ENCODE results near the gene FBXL5. TPM values are rescaled to one million over a fixed set of nuclear protein-coding genes. Genes with fewer than 3 reads are reported as not detected.
A peak's percentile ranks its signal among the peaks of the same experiment; 100 is the strongest.

Gene FBXL5
- total RNA-seq, 1 donor from 2014 or later = 92.2 TPM

- H4K20me1 ChIP-seq (ENCODE audit: insufficient read depth, low read length) = peaks cover 29% of the 10 kb centered on the region
- H3K27me3 ChIP-seq (ENCODE audit: insufficient read depth, low read length) = no peaks in the 10 kb centered on the region
- DNase-seq (ENCODE audit: low read depth) (peak; percentile 22), FAIRE-seq (no peak)
- peak overlapping the region; percentile 73 for H2AFZ ChIP-seq (ENCODE audit: low read depth, low read length)
- H3K79me2 ChIP-seq (ENCODE audit: insufficient read depth, low read length) = peaks cover 50% of the 10 kb centered on the region
- H3K36me3 ChIP-seq (ENCODE audit: insufficient read depth, low read length) = no peaks in the 10 kb centered on the region
- TF ChIP-seq CTCF (IDR thresholded peaks at IDR 0.05; ENCODE audit: insufficient read depth, low read depth, low read length) = no peak
- no peak for TF ChIP-seq EZH2 (IDR thresholded peaks at IDR 0.05; ENCODE audit: insufficient read depth, low read length)
- H3K4me2 ChIP-seq (ENCODE audit: low read length) = peak overlapping the region; percentile 84
- peak overlapping the region; percentile 91 for H3K4me3 ChIP-seq (ENCODE audit: insufficient read depth, low read depth, low read length)
- peak overlapping the region; percentile 94 for H3K9ac ChIP-seq (ENCODE audit: low read length)
- Mint-ChIP-seq H3K27me3 (ENCODE audit: low read depth, unreplicated experiment) (no peaks in the 10 kb centered on the region), H3K4me1 (ENCODE audit: low read depth, unreplicated experiment) (peaks cover 50% of the 10 kb centered on the region), H3K4me3 (ENCODE audit: unreplicated experiment) (peak overlapping the region; percentile 98), H3K36me3 (ENCODE audit: low read depth, unreplicated experiment) (no peaks in the 10 kb centered on the region), H3K9me3 (ENCODE audit: unreplicated experiment) (no peaks in the 10 kb centered on the region), H3K27ac (ENCODE audit: unreplicated experiment) (peak overlapping the region; percentile 95)
- H3K4me1 ChIP-seq (ENCODE audit: insufficient read depth, low read length) = peaks cover 27% of the 10 kb centered on the region
- H3K27ac ChIP-seq (ENCODE audit: low read depth, low read length) = peak overlapping the region; percentile 97
- no peaks in the 10 kb centered on the region for H3K9me3 ChIP-seq (ENCODE audit: insufficient read depth, low read depth, low read length)
Observed at GRCh38 chr4:15654593-15655222, 449 bp downstream of the FBXL5 start.

GRCh38 chr4:15653864-15654592, 1.1 kb downstream of the FBXL5 start:
- Mint-ChIP-seq H3K9me3 (ENCODE audit: unreplicated experiment) (no peaks in the 10 kb centered on the region), H3K4me3 (ENCODE audit: unreplicated experiment) (peak overlapping the region; percentile 98), H3K4me1 (ENCODE audit: low read depth, unreplicated experiment) (peaks cover 47% of the 10 kb centered on the region), H3K27ac (ENCODE audit: unreplicated experiment) (peak overlapping the region; percentile 95), H3K27me3 (ENCODE audit: low read depth, unreplicated experiment) (no peaks in the 10 kb centered on the region), H3K36me3 (ENCODE audit: low read depth, unreplicated experiment) (no peaks in the 10 kb centered on the region)
- Histone ChIP-seq H3K4me1 (ENCODE audit: insufficient read depth, low read length) (peaks cover 27% of the 10 kb centered on the region), H2AFZ (ENCODE audit: low read depth, low read length) (no peak overlapping the region), H3K9ac (ENCODE audit: low read length) (peak overlapping the region; percentile 94), H3K36me3 (ENCODE audit: insufficient read depth, low read length) (no peaks in the 10 kb centered on the region), H3K4me3 (ENCODE audit: insufficient read depth, low read depth, low read length) (peak overlapping the region; percentile 91), H3K9me3 (ENCODE audit: insufficient read depth, low read depth, low read length) (no peaks in the 10 kb centered on the region), H3K4me2 (ENCODE audit: low read length) (peak overlapping the region; percentile 84), H4K20me1 (ENCODE audit: insufficient read depth, low read length) (peaks cover 33% of the 10 kb centered on the region), H3K27ac (ENCODE audit: low read depth, low read length) (peak overlapping the region; percentile 97), H3K79me2 (ENCODE audit: insufficient read depth, low read length) (peaks cover 57% of the 10 kb centered on the region), H3K27me3 (ENCODE audit: insufficient read depth, low read length) (no peaks in the 10 kb centered on the region)
- DNase-seq (ENCODE audit: low read depth) (peak; percentile 71), FAIRE-seq (no peak)
- TF ChIP-seq EZH2 (IDR thresholded peaks at IDR 0.05; ENCODE audit: insufficient read depth, low read length) (no peak), CTCF (IDR thresholded peaks at IDR 0.05; ENCODE audit: insufficient read depth, low read depth, low read length) (no peak)

All from astrocyte (in vitro differentiated cells and primary cell).